ENCODE results near the gene AMH. TPM values are rescaled to one million over a fixed set of nuclear protein-coding genes. Genes with fewer than 3 reads are reported as not detected.

AMH gene
- total RNA-seq, 2 experiments from 2014 or later = 4.5 to 6.1 TPM

- Mint-ChIP-seq H3K36me3 (ENCODE audit: low read depth) (peaks cover 41% of the 10 kb centered on the region), H3K27ac (no peak overlapping the region), H3K4me1 (ENCODE audit: low read depth) (peaks cover 13% of the 10 kb centered on the region), H3K9me3 (no peaks in the 10 kb centered on the region), H3K4me3 (no peak overlapping the region), H3K27me3 (no peaks in the 10 kb centered on the region)
- ChIA-PET POLR2A (interaction anchor here (0.6 to 1.3 kb wide), 6 partner anchors 9 to 79 kb away, joined by 3 to 4 read pairs (median 3); no protein-coding TSS in a partner anchor), CTCF (no interaction called here)
- TF ChIP-seq, protein P1, sequence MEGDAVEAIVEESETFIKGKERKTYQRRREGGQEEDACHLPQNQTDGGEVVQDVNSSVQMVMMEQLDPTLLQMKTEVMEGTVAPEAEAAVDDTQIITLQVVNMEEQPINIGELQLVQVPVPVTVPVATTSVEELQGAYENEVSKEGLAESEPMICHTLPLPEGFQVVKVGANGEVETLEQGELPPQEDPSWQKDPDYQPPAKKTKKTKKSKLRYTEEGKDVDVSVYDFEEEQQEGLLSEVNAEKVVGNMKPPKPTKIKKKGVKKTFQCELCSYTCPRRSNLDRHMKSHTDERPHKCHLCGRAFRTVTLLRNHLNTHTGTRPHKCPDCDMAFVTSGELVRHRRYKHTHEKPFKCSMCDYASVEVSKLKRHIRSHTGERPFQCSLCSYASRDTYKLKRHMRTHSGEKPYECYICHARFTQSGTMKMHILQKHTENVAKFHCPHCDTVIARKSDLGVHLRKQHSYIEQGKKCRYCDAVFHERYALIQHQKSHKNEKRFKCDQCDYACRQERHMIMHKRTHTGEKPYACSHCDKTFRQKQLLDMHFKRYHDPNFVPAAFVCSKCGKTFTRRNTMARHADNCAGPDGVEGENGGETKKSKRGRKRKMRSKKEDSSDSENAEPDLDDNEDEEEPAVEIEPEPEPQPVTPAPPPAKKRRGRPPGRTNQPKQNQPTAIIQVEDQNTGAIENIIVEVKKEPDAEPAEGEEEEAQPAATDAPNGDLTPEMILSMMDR (IDR thresholded peaks at IDR 0.05) = no peak
- intact Hi-C loops (cut with micrococcal nuclease) = loop anchor here (10.0 kb wide), 1 partner anchor 55 kb away; no protein-coding TSS in a partner anchor
- no peak for DNase-seq
- no peak for ATAC-seq
These were observed 19.8 kb upstream of the AMH start for GRCh38 chr19:2229103-2230032.

DNA sequence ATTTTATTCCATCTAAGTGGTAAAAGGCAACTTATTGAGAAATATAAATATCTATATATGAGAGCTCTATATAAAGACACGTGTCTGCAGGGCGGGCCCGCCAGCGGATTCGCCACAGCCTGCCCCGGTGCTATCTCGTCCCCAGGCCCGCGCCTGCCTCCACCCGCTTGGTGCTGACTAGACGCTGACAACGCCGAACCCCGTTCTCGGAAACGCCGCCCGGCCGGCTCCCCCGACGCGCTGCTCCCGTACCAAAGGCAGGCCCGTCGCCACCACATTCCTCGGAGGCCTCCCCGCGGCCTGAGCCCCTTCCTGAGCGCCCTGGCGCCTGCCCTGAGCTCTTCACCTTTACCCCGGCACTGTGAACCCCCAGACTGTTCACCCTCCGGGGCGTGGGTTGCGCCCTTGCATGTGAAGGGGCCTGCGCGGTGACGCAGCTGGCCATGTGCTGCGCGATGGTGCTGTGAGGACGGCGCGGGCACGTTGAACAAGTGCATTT lies 19.0 kb upstream of the AMH start:
- TF ChIP-seq, protein P1 (IDR thresholded peaks at IDR 0.05) = no peak
- peaks cover 15% of the 10 kb centered on the region for H3K4me1 Mint-ChIP-seq (ENCODE audit: low read depth)
- CTCF ChIA-PET = no interaction called here
- no peaks in the 10 kb centered on the region for H3K27me3 Mint-ChIP-seq
- no peaks in the 10 kb centered on the region for H3K9me3 Mint-ChIP-seq
- ATAC-seq (no peak), DNase-seq (no peak)
- no peak overlapping the region for H3K4me3 Mint-ChIP-seq
- POLR2A ChIA-PET = interaction anchor here (0.6 to 1.3 kb wide), 5 partner anchors 8 to 45 kb away, joined by 3 to 4 read pairs (median 3); no protein-coding TSS in a partner anchor
- H3K36me3 Mint-ChIP-seq (ENCODE audit: low read depth) = peaks cover 36% of the 10 kb centered on the region
- intact Hi-C loops (cut with micrococcal nuclease) = loop anchor here (10.0 kb wide), 1 partner anchor 55 kb away; no protein-coding TSS in a partner anchor
- H3K27ac Mint-ChIP-seq = no peak overlapping the region

GRCh38 chr19:2230807-2231533 lies 18.2 kb upstream of the AMH start:
- H3K27me3 Mint-ChIP-seq = no peaks in the 10 kb centered on the region
- DNase-seq (no peak), ATAC-seq (peak; percentile 5)
- H3K4me3 Mint-ChIP-seq = no peak overlapping the region
- intact Hi-C loops (cut with micrococcal nuclease) = loop anchor here (10.0 kb wide), 1 partner anchor 56 kb away; no protein-coding TSS in a partner anchor
- peaks cover 36% of the 10 kb centered on the region for H3K36me3 Mint-ChIP-seq (ENCODE audit: low read depth)
- H3K4me1 Mint-ChIP-seq (ENCODE audit: low read depth) = peaks cover 18% of the 10 kb centered on the region
- H3K27ac Mint-ChIP-seq = no peak overlapping the region
- no peaks in the 10 kb centered on the region for H3K9me3 Mint-ChIP-seq
- POLR2A ChIA-PET = interaction anchor here (0.8 to 1.4 kb wide), 5 partner anchors 9 to 59 kb away, joined by 3 to 6 read pairs (median 3); no protein-coding TSS in a partner anchor
- CTCF ChIA-PET = no interaction called here
- TF ChIP-seq, protein P1 (IDR thresholded peaks at IDR 0.05) = no peak

- ChIA-PET POLR2A (interaction anchor here (0.8 to 1.4 kb wide), 4 partner anchors 8 to 60 kb away, joined by 3 to 6 read pairs (median 4); no protein-coding TSS in a partner anchor), CTCF (interaction anchor here (1.4 kb wide), 1 partner anchor 30 kb away, joined by 3 read pairs; no protein-coding TSS in a partner anchor)
- peak overlapping the region; percentile 55 for H3K27ac Mint-ChIP-seq
- DNase-seq = no peak
- H3K9me3 Mint-ChIP-seq = no peaks in the 10 kb centered on the region
- peaks cover 18% of the 10 kb centered on the region for H3K4me1 Mint-ChIP-seq (ENCODE audit: low read depth)
- peaks cover 38% of the 10 kb centered on the region for H3K36me3 Mint-ChIP-seq (ENCODE audit: low read depth)
- TF ChIP-seq, protein P1 (IDR thresholded peaks at IDR 0.05) = no peak
- intact Hi-C loops (cut with micrococcal nuclease) = loop anchor here (10.0 kb wide), 1 partner anchor 57 kb away; no protein-coding TSS in a partner anchor
- no peaks in the 10 kb centered on the region for H3K27me3 Mint-ChIP-seq
- H3K4me3 Mint-ChIP-seq = no peak overlapping the region
- ATAC-seq = no peak
These were observed 17.4 kb upstream of the AMH start for GRCh38 chr19:2231621-2232221.

Measured in activated CD8-positive, alpha-beta T cell treated with anti-CD3 and anti-CD28 coated beads for 36 hours (primary cell).